ENCODE results near the gene RAET1L. TPM values are rescaled to one million over a fixed set of nuclear protein-coding genes. Genes with fewer than 3 reads are reported as not detected.

The RAET1L gene
- polyA plus RNA-seq, 1 donor (not counting 4 experiments of a cell fraction or from before 2014, with no cell fraction given) = 6.9 TPM

GRCh38 chr6:150002710-150003109 is 22.6 kb downstream of the RAET1L start:
- peaks cover 6% of the 10 kb centered on the region for H3K27me3 ChIP-seq (ENCODE audit: control insufficient read depth, extremely low read depth, insufficient read depth, low read length)

GRCh38 chr6:150001295-150002008 is 23.9 kb downstream of the RAET1L start:
- H3K9ac ChIP-seq (ENCODE audit: control insufficient read depth, extremely low read depth, insufficient read depth, low read length) = no peak overlapping the region
- H3K4me1 ChIP-seq (ENCODE audit: control insufficient read depth, extremely low read depth, insufficient read depth, low read length) = peaks cover 5% of the 10 kb centered on the region
- no peak overlapping the region for H2AFZ ChIP-seq (ENCODE audit: control insufficient read depth, low read length)
- dilution Hi-C loops (cut with MboI; ENCODE audit: extremely low pct_ligation_motif_present, low sequenced_read_pairs) = no loop called here
- H3K9me3 ChIP-seq (ENCODE audit: control insufficient read depth, low read depth, low read length) = no peaks in the 10 kb centered on the region
- H3K27me3 ChIP-seq (ENCODE audit: control insufficient read depth, extremely low read depth, insufficient read depth, low read length) = peaks cover 12% of the 10 kb centered on the region
- no peaks in the 10 kb centered on the region for H3K79me2 ChIP-seq (ENCODE audit: control insufficient read depth, insufficient read depth, low read length)
- H4K20me1 ChIP-seq (ENCODE audit: control insufficient read depth, extremely low read depth, insufficient read depth, low read length) = no peaks in the 10 kb centered on the region
- no peak overlapping the region for H3K4me2 ChIP-seq (ENCODE audit: control insufficient read depth, extremely low read depth, insufficient read depth, low read depth, low read length)
- no peak for FAIRE-seq
- H3K36me3 ChIP-seq (ENCODE audit: control insufficient read depth in 2 of 2, extremely low read depth in 1 of 2, insufficient read depth in 2 of 2, low read length in 2 of 2) = no peaks in the 10 kb centered on the region
- H3K9me1 ChIP-seq (ENCODE audit: control insufficient read depth, extremely low read depth, insufficient read depth, low read length) = no peaks in the 10 kb centered on the region
- H3K27ac ChIP-seq (ENCODE audit: control insufficient read depth, insufficient read depth, low read length) = no peak overlapping the region
- H3K4me3 ChIP-seq (ENCODE audit: control insufficient read depth in 2 of 3, extremely low read depth in 1 of 3, insufficient read depth in 2 of 3, low read depth in 1 of 3, low read length in 3 of 3) = no peak overlapping the region
- no peak for DNase-seq (ENCODE audit: low read depth, low spot score)
- TF ChIP-seq CTCF (optimal IDR thresholded peaks at IDR 0.05 in 1 of 3, IDR thresholded peaks at IDR 0.05 in 1 of 3, conservative IDR thresholded peaks at IDR 0.05 in 1 of 3; ENCODE audit: extremely low read depth in 1 of 3, insufficient read depth in 2 of 3, low read length in 3 of 3) (no peak), EZH2 (IDR thresholded peaks at IDR 0.05; ENCODE audit: low read length) (no peak)

More at GRCh38 chr6:150002710-150003109, 22.6 kb downstream of the RAET1L start:
- Histone ChIP-seq H3K9me3 (ENCODE audit: control insufficient read depth, low read depth, low read length) (no peaks in the 10 kb centered on the region), H3K79me2 (ENCODE audit: control insufficient read depth, insufficient read depth, low read length) (no peaks in the 10 kb centered on the region), H4K20me1 (ENCODE audit: control insufficient read depth, extremely low read depth, insufficient read depth, low read length) (no peaks in the 10 kb centered on the region), H3K9me1 (ENCODE audit: control insufficient read depth, extremely low read depth, insufficient read depth, low read length) (no peaks in the 10 kb centered on the region), H2AFZ (ENCODE audit: control insufficient read depth, low read length) (no peak overlapping the region), H3K4me1 (ENCODE audit: control insufficient read depth, extremely low read depth, insufficient read depth, low read length) (peaks cover 5% of the 10 kb centered on the region), H3K36me3 (ENCODE audit: control insufficient read depth in 2 of 2, extremely low read depth in 1 of 2, insufficient read depth in 2 of 2, low read length in 2 of 2) (no peaks in the 10 kb centered on the region), H3K9ac (ENCODE audit: control insufficient read depth, extremely low read depth, insufficient read depth, low read length) (no peak overlapping the region), H3K27ac (ENCODE audit: control insufficient read depth, insufficient read depth, low read length) (no peak overlapping the region), H3K4me2 (ENCODE audit: control insufficient read depth, extremely low read depth, insufficient read depth, low read depth, low read length) (no peak overlapping the region), H3K4me3 (ENCODE audit: control insufficient read depth in 2 of 3, extremely low read depth in 1 of 3, insufficient read depth in 2 of 3, low read depth in 1 of 3, low read length in 3 of 3) (no peak overlapping the region)
- DNase-seq (ENCODE audit: low read depth, low spot score) (no peak), FAIRE-seq (no peak)
- dilution Hi-C loops (cut with MboI; ENCODE audit: extremely low pct_ligation_motif_present, low sequenced_read_pairs) = no loop called here
- no peak for TF ChIP-seq CTCF (optimal IDR thresholded peaks at IDR 0.05 in 1 of 3, IDR thresholded peaks at IDR 0.05 in 1 of 3, conservative IDR thresholded peaks at IDR 0.05 in 1 of 3; ENCODE audit: extremely low read depth in 1 of 3, insufficient read depth in 2 of 3, low read length in 3 of 3)
- TF ChIP-seq EZH2 (IDR thresholded peaks at IDR 0.05; ENCODE audit: low read length) = no peak
